HG03097 (cell line): Measurements from ENCODE around the gene INO80D.
"Not testable (repeated sequence)": the region's sequence is repeated elsewhere in the genome, so short reads cannot be mapped to it uniquely, and the experiment has no call there.

Experiments used
- ATAC-seq: cut with Tn5 transposase; IDR thresholded peaks from one replicate; pipeline ENCODE4 v1.9.1; 2021; ENCODE audit not compliant: unreplicated experiment, low FRiP score

INO80D gene

DNA sequence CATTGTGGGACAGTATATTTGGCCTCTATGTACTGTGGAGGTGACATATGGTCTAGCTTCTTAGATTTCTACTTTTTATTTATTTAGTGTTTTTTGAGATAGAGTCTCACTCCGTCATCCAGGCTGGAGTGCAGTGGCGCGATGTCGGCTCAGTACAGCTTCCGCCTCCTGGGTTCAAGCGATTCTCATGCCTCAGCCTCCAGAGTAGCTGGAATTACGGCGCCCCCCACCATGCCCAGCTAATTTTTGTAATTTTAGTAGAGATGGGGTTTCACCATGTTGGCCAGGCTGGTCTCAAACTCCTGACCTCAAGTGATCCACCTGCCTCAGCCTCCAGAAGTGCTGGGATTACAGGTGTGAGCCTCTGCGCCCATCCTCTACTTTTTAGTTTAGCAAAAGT, 99.6 kb downstream of the INO80D start:
- not testable (repeated sequence) for ATAC-seq

DNA sequence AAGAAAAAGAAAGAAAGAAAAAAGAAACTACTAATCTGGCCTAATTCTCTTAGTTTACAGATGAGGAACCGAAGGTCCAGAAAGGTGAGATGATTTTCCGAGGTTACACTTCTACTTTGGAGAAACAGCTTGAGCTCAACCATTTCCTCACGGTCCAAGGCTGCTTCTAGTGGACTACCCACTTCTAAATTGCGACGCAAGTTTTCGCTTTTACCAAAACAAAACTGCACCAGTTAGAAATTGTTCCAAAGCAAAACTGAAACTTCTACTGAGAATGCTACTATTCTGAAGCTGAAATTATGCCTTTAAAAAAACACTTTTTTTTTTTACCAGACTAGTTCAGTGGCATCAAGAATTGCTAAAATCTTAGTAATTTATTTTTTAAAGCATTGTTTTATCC, 101.6 kb downstream of the INO80D start:
- no peak for ATAC-seq

DNA sequence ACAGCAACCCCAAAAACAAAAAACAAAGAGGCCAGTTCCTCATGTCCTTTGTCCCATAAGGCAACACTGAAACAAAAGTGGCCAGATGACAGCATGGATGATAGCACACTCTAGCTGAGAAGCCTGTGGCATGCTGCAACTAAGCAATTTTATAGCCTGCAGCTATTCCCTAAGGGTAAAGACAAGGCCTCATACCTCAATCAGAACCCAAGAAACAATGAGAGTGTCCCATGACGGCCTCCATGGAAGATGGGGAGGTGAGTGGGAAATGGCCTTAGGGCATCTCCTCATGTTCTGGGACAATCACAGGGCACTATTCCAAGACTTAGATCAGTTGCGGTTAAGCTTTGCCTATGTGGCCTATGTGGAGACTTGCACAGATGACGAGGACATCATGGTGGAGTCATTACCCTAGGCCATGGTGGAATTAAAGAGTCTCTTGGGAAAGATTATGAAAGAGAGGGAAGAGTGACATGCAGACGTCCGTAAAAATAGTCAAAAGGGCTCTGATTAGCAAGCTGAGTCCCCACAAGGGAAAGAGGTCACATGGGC, 103.1 kb downstream of the INO80D start:
- ATAC-seq, result no peak

DNA sequence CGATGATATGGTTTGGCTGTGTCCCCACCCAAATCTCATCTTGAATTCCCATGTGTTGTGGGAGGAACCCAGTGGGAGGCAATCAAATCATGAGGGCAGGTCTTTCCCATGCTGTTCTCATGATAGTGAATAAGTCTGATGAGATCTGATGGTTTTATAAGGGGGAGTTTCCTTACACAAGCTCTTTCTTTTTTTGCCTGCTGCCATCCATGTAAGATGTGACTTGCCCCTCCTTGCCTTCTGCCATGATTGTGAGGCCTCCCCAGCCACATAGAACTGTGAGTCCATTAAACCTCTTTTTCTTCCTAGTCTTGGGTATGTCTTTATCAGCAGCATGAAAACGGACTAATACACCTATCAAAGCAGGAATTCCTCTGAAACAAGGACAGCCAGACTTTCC, 107.2 kb downstream of the INO80D start:
- ATAC-seq, result not testable (repeated sequence)

DNA sequence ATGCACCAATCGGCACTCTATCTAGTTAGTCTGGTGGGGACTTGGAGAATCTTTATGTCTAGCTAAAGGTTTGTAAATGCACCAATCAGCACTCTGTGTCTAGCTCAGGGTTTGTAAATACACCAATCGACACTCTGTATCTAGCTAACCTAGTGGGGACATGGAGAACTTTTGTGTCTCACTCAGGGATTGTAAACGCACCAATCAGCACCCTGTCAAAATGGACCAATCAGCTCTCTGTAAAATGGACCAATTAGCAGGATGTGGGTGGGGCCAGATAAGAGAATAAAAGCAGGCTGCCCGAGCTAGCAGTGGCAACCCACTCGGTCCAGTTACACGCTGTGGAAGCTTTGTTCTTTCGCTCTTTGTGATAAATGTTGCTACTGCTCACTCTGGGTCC, 108.3 kb downstream of the INO80D start:
- ATAC-seq, result not testable (repeated sequence)

DNA sequence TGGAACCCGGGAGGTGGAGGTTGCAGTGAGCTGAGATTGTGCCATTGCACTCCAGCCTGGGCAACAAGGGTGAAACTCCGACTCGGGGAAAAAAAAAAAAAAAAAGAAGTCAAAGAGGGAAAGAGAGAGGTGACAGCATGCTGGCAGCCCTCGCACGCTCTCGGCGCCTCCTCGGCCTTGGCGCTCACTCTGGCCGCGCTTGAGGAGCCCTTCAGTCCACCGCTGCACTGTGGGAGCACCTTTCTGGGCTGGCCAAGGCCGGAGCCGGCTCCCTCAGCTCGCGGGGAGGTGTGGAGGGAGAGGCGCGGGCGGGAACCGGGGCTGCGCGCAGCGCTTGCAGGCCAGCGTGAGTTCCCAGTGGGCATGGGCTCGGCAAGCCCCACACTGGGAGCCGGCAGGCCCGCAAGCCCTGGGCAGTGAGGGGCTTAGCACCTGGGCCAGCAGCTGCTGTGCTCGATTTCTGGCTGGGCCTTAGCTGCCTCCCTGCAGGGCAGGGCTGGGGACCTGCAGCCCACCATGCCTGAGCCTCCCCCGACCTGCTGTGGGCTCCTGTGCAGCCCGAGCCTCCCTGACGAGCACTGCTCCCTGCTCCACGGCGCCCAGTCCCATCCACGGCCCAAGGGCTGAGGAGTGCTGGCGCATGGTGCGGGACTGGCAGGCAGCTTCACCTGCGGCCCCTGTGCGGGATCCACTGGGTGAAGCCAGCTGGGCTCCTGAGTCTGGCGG, 108.9 kb downstream of the INO80D start:
- not testable (repeated sequence) for ATAC-seq

DNA sequence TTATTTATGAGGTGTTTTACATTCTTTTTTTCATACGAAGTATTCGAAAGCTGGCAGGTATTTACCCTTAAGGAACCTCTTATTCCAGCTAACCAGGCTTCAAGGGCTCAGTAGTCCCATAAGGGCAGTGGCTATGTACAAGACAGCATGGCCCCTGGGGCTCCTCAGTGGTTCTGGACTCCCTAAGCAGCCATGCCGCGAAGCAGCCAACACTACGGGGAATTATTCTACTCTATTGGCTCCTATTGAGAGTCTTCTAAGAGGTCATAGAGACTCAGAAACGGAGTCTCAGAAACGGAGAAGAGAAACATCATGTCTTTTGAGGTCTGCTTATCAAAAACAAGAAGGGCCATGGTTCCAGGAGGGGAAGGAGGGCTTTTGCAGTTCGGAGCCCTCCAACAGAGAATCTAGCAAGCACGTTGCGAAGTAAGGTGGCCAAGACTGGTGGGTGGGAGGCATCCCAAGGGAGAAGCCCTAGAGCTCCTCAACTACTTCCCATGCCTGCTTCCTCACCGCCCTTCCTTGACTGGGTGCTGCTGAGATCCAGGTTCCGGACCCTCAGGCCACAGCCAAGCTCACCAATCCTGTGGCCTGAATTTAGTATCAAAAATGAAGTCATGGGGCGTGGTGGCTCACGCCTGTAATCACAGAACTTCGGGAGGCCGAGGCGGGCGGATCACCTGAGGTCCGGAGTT, 109.7 kb downstream of the INO80D start:
- no peak for ATAC-seq

DNA sequence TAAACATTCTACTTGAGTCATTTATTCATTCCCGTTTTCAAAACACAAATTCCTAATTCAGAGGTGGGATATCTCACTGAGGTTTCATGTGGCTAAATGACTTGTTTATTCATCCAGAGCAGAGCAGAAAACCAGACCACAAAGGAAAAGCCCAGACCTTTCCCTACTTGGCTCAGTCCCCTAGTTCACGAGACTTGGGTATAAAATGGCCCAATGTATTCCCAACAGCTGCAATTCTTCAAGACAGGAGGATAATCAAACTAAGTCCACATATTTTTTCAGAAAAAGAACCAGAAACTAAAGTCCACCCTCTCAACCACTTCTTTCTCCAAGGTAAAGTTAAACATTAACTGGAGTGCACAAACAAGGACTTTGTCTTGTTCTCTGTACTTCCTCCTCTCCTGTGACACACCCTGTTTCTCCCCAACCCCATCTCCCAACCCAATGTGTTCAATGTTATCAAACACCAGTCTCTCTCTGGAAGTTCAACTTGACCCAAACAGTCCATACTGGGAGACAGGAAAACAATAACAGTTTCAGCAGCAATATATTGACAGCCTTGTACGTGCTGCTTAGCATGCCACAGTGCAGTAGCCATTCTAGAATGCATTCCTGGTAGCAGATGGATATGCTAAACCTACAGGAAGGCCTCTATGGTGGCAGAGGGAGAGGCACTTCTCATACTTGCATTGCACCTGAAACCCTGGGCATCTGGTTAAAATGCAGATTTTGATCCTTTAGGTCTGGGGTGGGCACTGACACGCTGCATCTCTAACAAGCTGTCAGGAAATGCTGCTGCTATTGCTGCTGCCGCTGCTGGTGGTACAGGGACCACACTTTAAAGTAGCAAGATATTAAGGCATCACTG, 110.7 kb downstream of the INO80D start:
- peak; percentile 68 for ATAC-seq

DNA sequence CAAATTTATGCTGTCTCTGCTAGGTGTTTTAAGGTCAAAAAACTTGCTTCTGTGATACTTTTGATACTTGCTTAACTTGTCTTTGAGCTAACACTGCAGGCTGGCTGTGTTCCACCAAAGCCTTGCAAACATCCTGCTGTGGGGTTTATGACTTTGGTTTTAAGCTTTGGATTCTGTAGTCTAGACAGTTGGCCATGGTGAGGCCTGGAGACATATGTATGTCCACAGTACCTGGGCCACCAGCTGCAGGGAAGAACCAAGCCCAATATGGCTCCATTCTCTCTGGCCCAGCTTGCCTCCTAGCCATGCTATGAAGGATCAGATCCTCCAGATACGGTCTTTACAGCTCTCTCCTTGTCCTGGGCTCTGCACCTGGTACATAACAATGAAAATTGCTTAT, 113.9 kb downstream of the INO80D start:
- no peak for ATAC-seq

DNA sequence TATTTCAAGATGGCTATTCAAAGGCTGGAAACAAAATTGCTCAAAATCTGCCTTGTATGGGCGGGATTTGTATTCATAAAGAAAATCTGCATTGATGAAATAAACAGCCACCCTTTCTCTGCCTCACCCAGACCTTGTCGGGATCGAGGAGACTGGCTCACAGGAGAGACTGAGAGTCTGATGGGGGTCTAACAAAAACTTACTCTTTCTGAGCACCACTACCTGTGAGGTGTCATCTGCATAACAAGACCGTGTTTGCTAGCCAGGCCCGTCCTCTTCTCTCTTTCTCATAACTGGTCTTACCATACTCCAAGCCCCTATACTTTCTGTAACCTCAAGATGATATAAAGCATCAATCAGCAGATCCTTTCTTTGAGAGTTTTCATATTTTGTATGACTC, 115.6 kb downstream of the INO80D start:
- no peak for ATAC-seq

DNA sequence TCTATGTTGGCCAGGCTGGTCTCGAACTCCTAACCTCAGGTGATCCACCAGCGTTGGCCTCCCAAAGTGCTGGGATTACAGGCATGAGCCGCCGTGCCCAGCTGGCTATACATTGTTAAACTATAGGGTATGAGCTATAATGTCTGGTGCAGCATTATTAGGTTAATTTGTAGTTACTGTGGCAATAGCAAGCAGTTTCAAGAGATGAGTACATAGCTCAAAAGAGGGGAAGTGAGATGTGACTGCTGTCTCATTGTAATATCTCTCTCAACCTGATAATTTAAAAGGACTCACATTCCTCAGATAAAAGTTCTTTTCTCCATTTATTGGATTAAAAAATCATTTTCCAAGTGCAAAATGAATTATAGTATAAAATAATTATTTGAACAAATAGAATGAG, 116.4 kb downstream of the INO80D start:
- no peak for ATAC-seq

DNA sequence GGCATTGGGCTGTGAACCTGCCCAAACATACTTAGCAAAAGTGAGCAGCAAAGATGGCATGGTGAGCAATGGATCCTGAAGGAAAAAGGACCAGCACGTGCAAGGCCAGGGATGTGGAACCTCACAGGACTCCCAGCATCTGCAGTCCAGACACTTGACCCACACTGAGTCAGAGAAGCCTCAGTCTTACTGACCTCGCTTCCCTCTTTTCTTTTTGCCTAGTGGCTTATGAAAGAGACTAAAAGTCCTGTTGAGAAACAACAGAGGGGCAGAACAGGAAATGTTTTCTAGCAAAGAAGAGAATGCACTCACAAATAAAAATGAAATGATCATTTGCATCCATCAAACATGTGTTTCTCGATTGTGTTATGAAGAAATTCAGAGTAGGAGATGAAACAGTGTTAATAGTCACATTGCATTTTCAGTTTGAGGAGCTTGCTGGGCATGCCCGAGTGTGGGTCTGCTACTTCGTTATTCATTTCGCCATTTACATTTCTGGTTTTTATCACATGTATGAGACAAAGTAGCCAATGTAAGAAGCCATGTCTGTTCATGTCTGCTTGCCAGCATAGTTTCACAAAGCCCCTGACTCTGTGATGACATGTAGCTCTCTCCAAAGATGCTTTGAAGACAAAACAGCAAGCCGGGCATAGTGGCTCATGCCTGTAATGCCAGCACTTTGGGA, 118.4 kb downstream of the INO80D start:
- ATAC-seq, result no peak

DNA sequence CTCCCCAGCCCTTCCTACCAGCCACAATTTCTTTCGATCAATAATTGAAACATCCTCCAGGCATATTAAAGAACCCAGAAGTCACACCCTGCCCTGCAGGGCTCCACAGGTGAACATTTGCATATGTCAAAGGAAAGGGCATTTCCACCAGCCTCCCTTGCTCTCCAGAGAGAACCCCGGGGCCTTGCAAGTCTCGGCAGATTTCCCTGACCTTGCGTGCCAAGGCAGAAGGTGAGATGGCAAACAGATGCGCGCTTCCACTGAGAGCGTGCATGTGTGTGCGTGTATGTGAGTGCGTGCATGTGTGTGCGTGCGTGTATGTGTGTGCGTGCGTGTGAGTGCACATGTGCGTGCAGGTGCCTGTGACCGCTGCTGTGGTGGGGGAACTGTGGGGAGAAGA, 120.3 kb downstream of the INO80D start:
- no peak for ATAC-seq

DNA sequence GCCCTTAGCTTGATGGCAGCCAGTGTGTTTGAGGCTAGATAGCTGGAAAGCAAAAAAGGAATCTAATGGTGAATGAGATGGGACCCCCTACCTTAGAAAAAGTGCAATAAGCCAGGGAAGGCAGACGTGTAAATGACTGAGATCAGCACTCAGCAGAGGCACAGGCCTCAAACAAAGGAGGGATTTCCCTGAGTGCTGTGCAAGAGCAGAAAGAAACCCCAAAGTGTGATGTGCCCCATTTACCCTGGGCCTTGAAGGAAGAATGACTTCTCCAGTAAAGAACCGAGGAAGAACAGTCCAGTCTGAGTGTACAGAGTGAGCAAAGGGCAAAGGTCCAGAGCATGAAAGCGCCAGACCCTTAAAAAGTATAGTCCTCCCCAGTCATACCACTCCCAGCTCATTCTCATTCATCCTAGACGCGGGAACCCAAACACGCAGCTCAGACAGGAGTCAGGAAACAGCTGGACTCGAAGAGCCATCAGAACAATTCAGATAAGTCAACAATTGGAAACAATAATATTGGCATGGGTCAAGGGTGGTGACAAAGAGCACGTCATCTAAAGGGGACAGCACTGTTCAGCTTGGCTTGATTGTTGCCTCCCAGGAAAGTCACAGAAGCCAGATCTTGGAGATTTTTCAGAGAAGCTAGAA, 121.7 kb downstream of the INO80D start:
- ATAC-seq, result no peak

DNA sequence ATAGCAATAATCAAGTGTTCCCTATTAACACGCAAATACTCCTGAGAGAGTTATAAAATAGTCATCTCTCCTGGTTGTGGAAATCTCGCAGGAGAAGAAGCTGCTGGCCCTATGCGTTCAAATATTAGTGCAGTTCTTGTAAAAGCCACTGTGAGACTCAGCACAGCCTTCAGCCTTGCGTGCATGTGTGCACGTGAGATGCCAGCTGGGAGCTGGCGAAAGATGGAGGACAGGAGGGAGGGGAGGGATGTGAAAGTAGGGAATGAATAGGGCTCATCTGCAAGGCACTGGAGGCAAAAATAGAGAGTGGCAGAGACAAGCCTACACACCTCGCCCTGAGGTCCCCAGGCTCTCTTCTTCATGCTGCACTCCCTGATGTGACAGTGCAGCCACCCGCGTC, 126.5 kb downstream of the INO80D start:
- no peak for ATAC-seq

DNA sequence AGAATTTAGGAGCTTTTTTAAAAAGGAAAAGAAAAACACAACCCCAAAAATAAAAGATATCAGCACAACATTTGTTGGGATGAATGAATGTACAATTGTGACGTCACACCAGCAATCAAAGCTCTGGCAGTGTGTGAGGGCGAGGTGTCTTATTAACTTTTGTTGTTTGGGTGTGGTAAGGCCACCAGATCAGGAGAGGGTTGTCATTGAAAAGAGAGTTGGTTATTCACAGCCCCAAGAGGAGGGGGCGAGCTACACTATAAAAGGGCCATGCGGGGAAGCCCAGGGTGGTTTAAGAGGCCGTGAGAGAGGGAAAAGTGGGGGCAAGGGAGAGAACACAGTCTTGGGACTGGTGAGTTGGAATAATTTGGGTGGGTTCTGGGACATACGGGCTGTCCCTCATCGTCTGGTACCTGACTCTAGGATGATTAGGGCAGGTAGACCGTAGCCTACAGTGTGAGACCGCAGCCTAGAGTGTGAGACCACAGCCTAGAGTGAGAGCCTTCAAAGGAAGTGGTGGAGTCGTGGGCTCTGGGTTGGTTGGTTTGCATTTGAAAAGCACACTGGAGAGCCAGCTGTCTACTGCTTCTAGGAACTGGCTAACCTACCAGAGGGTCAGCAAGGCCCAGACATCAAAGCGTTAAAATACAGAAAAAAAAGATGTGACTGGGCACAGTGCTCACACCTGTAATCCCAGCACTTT, 128.4 kb downstream of the INO80D start:
- ATAC-seq, result no peak

DNA sequence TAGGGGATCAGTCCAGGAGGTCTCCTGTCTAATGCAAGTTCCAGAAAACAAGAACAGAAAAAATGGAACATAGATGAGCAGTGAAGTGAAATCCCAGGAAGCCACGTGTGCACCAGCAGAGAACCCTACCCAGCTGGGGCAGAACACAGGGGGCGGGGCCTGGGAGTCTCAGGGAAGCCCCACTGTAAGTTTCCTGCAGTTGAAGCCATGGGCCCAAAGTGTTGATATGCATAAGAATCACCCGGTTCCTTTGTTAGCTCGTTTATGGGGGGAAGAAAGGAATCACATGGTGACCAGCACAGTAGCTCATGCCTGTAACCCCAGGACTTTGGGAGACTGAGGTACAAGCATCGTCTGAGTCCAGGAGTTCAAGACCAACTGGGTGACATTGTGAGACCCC, 131.3 kb downstream of the INO80D start:
- ATAC-seq, result no peak

DNA sequence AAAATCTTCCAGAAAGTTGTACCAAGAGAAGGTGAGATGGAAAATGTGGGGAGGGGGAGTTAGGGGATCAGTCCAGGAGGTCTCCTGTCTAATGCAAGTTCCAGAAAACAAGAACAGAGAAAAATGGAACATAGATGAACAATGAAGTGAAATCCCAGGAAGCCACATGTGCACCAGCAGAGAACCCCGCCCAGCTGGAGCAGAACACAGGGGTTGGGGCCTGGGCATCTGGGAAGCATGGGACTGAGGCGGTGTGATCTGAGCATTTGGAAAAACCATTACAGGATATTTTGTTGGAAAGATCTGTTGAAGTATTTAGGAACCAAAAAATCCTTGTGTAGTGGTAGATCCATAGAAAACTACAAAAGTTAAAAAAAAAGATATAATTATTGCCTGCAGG, 133.7 kb downstream of the INO80D start:
- ATAC-seq, result no peak

DNA sequence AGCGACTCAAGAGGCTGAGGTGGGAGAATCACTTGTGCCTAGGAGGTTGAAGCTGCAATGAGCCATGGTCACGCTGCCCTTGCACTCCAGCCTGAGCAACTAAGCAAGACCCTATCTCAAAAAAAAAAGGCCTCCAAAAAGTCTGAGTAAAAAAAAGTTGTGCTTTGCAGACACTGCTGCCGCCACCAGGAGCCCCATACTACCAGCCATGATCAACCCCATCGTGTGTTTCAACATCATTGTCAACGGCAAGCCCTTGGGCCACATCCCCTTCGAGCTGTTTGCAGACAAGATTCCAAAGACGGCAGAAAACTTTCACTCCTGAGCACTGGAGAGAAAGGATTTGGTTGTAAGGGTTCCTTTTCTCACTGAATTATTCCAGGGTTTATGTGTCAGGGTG, 137.1 kb downstream of the INO80D start:
- no peak for ATAC-seq

DNA sequence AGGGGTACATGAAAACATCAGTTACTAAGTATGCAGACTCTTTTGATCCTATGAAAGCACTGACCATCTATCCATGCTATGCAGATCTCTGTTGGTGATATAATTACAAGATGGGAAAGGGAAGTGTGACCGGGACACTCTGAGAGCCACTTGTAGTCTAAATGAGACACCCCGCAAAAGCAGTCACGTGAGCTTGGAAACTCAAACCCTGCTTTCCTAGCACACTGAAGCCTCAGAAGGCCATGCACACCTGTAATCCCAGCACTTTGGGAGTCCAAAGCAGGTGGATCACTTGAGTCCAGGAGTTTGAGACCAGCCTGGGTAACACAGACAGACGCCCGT, 137.5 kb downstream of the INO80D start:
- ATAC-seq, result no peak
